Osteocyte (in vitro differentiated cells): ENCODE results near the gene MAPK8IP3. TPM values are rescaled to one million over a fixed set of nuclear protein-coding genes. Genes with fewer than 3 reads are reported as not detected.

ENCODE experiments used
- DNase-seq: peaks from one replicate; pipeline ENCODE4 v3.0.0; 2021; ENCODE audit warnings: mixed read lengths; ENCODE audit not compliant: unreplicated experiment; ENCODE audit errors: extremely low spot score
- H3K27ac Mint-ChIP-seq: one replicate; pipeline ENCODE4 v1.8.0; 2021; ENCODE audit warnings: mild to moderate bottlenecking, mixed read lengths; ENCODE audit not compliant: unreplicated experiment
- H3K27me3 Mint-ChIP-seq: one replicate; pipeline ENCODE4 v1.8.0; 2021; ENCODE audit warnings: mixed read lengths; ENCODE audit not compliant: unreplicated experiment
- H3K36me3 Mint-ChIP-seq: one replicate; pipeline ENCODE4 v1.8.0; 2021; ENCODE audit warnings: mixed read lengths; ENCODE audit not compliant: unreplicated experiment
- H3K4me1 Mint-ChIP-seq: one replicate; pipeline ENCODE4 v1.8.0; 2021; ENCODE audit warnings: mixed read lengths; ENCODE audit not compliant: unreplicated experiment
- H3K4me3 Mint-ChIP-seq: one replicate; pipeline ENCODE4 v1.8.0; 2021; ENCODE audit warnings: mild to moderate bottlenecking, moderate library complexity, mixed read lengths; ENCODE audit not compliant: unreplicated experiment
- H3K9me3 Mint-ChIP-seq: one replicate; pipeline ENCODE4 v1.8.0; 2021; ENCODE audit warnings: mixed read lengths; ENCODE audit not compliant: unreplicated experiment
- long read RNA-seq: library from polyadenylated mRNA; unstranded; transcript quantifications from one replicate; pipeline ENCODE4 v2.0.0, GENCODE V29; 2021
- total RNA-seq: library from RNA; stranded (reverse); gene quantifications from 2 replicates; pipeline ENCODE4 v1.2.1, GENCODE V29; 2021
- TF ChIP-seq, protein P1 (sequence below): fragments of 200-600 bp; sonication (generic); IDR thresholded peaks from 2 replicates; pipeline ENCODE4 v1.5.0; 2021; ENCODE audit warnings: antibody characterized with exemption, mild to moderate bottlenecking, moderate library complexity

MAPK8IP3 gene, protein sequence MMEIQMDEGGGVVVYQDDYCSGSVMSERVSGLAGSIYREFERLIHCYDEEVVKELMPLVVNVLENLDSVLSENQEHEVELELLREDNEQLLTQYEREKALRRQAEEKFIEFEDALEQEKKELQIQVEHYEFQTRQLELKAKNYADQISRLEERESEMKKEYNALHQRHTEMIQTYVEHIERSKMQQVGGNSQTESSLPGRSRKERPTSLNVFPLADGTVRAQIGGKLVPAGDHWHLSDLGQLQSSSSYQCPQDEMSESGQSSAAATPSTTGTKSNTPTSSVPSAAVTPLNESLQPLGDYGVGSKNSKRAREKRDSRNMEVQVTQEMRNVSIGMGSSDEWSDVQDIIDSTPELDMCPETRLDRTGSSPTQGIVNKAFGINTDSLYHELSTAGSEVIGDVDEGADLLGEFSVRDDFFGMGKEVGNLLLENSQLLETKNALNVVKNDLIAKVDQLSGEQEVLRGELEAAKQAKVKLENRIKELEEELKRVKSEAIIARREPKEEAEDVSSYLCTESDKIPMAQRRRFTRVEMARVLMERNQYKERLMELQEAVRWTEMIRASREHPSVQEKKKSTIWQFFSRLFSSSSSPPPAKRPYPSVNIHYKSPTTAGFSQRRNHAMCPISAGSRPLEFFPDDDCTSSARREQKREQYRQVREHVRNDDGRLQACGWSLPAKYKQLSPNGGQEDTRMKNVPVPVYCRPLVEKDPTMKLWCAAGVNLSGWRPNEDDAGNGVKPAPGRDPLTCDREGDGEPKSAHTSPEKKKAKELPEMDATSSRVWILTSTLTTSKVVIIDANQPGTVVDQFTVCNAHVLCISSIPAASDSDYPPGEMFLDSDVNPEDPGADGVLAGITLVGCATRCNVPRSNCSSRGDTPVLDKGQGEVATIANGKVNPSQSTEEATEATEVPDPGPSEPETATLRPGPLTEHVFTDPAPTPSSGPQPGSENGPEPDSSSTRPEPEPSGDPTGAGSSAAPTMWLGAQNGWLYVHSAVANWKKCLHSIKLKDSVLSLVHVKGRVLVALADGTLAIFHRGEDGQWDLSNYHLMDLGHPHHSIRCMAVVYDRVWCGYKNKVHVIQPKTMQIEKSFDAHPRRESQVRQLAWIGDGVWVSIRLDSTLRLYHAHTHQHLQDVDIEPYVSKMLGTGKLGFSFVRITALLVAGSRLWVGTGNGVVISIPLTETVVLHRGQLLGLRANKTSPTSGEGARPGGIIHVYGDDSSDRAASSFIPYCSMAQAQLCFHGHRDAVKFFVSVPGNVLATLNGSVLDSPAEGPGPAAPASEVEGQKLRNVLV (N-terminal part only)
- 89.7 and 105 TPM in 2 replicates for total RNA-seq
- long read RNA-seq: 0 reads

DNA sequence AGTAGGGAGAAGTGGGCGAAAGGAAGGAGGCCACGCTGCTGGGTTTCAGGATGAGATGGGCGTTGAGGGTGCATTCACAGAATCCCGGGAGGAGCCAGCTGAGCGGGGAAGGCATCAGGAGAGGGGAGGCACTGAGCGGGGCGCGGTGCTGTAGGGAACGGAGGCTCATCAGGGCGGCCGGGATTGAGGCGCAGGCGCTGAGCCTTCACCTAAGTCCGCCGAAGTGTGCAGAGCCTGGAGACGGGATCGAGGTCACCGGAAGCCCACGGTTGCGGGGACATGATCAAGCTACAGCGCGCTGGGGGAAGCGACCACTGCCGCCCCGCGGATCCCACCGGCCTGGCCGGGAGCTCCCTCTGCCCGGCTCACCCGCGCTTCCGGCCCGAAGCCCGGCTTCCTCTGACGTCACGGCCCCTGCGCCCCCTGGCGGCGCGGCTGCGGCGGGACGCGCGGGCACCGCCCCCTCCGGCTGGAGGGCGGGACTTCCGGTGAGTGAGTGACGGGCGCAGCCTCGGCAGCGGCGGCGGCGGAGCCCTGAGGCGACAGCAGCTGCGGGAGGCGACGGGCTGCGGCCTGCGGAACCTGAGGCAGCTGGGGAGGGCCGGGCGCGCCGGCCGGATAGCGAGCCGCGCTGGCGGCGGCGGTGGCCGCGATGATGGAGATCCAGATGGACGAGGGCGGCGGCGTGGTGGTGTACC lies at the start of gene MAPK8IP3:
Gene MAPK8IP3, plus strand, starts transcription at position 508 of the 698 bp plus-strand sequence. Its CDS starts 145 bp downstream, at position 653.
- Mint-ChIP-seq H3K36me3 (peaks cover 13% of the 10 kb centered on the region), H3K4me1 (peaks cover 35% of the 10 kb centered on the region), H3K4me3 (peak within 1 kb of the TSS; percentile 95), H3K27me3 (no peaks in the 10 kb centered on the region), H3K9me3 (no peaks in the 10 kb centered on the region), H3K27ac (peak within 1 kb of the TSS; percentile 99)
- TF ChIP-seq, protein P1, sequence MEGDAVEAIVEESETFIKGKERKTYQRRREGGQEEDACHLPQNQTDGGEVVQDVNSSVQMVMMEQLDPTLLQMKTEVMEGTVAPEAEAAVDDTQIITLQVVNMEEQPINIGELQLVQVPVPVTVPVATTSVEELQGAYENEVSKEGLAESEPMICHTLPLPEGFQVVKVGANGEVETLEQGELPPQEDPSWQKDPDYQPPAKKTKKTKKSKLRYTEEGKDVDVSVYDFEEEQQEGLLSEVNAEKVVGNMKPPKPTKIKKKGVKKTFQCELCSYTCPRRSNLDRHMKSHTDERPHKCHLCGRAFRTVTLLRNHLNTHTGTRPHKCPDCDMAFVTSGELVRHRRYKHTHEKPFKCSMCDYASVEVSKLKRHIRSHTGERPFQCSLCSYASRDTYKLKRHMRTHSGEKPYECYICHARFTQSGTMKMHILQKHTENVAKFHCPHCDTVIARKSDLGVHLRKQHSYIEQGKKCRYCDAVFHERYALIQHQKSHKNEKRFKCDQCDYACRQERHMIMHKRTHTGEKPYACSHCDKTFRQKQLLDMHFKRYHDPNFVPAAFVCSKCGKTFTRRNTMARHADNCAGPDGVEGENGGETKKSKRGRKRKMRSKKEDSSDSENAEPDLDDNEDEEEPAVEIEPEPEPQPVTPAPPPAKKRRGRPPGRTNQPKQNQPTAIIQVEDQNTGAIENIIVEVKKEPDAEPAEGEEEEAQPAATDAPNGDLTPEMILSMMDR: peak; percentile 97
- peak; percentile 99 for DNase-seq

DNA sequence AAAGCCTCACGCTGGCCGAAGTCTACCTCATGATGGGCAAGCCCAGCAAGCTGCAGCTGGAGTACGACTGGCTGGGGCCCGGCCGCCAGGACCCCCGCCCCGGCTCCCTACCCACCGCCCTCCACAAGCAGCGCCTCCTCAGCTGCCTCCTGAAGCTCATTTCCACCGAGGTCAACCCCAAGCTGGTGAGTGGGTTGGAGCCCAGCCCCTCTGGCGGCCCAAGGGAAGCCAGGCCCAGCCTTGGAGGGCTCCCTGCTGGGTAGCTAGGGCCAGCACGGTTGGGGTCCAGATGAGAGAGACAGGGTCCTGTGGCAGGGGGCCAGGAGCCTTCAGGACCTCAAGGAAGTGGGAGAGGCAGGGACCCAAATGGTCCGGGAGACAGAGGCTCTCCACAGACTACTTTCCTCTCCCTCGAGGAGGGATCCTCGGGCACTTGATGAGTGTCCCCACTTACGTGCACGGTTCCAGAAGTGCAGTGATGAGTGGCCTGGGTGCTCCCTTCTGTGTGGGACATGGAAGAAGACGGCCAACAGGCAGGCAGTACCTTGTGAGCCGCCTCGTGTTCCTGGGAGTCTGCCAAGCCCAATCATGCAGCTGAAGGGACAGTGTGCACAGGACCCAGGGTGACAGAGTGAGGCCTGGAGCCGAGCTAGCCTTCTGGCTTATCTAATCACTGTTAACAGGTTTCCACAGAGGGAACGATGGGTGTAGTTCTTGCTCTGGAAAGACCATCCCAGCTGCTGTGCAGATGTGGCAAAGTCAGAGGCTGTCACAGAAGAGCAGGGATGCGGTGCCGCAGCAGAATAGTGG lies 49.0 kb upstream of the MAPK8IP3 start:
- Mint-ChIP-seq H3K9me3 (no peaks in the 10 kb centered on the region), H3K36me3 (peaks cover 26% of the 10 kb centered on the region), H3K4me3 (no peak overlapping the region), H3K27me3 (no peaks in the 10 kb centered on the region), H3K4me1 (no peaks in the 10 kb centered on the region), H3K27ac (no peak overlapping the region)
- no peak for DNase-seq
- TF ChIP-seq, protein P1: no peak

DNA sequence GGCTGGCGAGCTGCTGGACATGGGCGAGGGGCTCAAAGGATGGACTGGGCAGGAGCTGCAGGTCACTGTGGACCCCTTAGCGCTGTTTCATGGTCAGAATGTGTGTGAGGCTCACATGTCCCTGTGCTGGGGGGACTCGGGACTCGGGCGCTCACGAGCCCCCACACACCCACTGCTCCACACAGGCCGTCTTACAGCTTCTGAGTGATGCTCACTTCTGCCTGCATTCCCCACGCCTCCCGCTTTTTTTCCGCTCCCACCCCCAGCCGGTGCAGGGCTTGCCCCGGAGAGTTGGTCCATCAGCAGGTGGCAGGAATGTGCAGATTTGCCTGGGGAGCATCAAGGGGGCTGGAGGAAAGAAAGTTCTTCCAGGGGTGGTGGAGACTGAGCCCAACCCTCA lies 48.2 kb upstream of the MAPK8IP3 start:
- Mint-ChIP-seq H3K9me3 (no peaks in the 10 kb centered on the region), H3K27me3 (no peaks in the 10 kb centered on the region), H3K27ac (no peak overlapping the region), H3K4me1 (no peaks in the 10 kb centered on the region), H3K36me3 (peaks cover 32% of the 10 kb centered on the region), H3K4me3 (no peak overlapping the region)
- TF ChIP-seq, protein P1: no peak
- no peak for DNase-seq

DNA sequence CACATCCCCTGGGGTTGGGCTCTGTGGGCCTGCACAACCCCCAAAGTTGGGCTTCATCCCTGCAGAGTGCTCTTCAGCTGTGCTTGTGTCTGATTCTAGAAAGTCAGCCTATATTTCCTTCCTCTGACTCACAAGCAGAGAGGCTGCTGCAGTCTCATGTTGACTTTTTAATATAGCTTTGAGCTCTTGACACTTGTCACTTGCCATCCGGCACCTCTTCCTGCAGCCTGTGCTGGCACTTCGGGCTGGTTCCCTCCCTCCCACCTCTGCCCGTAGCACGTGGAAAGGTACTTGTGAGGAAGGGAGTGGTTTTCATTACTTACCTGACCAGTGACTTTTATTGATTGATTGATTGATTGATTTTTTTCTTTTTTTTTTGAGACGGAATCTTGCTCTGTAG lies 47.0 kb upstream of the MAPK8IP3 start:
- TF ChIP-seq, protein P1: no peak
- H3K4me1 Mint-ChIP-seq: no peaks in the 10 kb centered on the region
- no peaks in the 10 kb centered on the region for H3K27me3 Mint-ChIP-seq
- H3K9me3 Mint-ChIP-seq: no peaks in the 10 kb centered on the region
- peaks cover 42% of the 10 kb centered on the region for H3K36me3 Mint-ChIP-seq
- no peak overlapping the region for H3K27ac Mint-ChIP-seq
- no peak for DNase-seq
- H3K4me3 Mint-ChIP-seq: no peak overlapping the region
